HEK293 (cell line): Measurements from ENCODE around the gene KRI1.

Source experiments
- GLIS2 ChIP-seq: fragments of 450-650 bp; formaldehyde crosslinking; IDR thresholded peaks from 2 replicates; pipeline ENCODE4 v1.5.1; 2016; ENCODE audit warnings: missing biosample characterization, missing genetic modification characterization
- KLF1 ChIP-seq: fragments of 450-650 bp; formaldehyde crosslinking; IDR thresholded peaks from 2 replicates; pipeline ENCODE4 v1.5.1; 2016; ENCODE audit warnings: missing biosample characterization, missing genetic modification characterization
- KLF16 ChIP-seq: fragments of 450-650 bp; formaldehyde crosslinking; IDR thresholded peaks from 2 replicates; pipeline ENCODE4 v1.5.1; 2017; ENCODE audit warnings: missing biosample characterization, missing genetic modification characterization
- KLF8 ChIP-seq: fragments of 450-650 bp; formaldehyde crosslinking; IDR thresholded peaks from 2 replicates; pipeline ENCODE4 v1.5.1; 2016; ENCODE audit warnings: missing biosample characterization, missing genetic modification characterization
- SP3 ChIP-seq: fragments of 450-650 bp; formaldehyde crosslinking; IDR thresholded peaks from 2 replicates; pipeline ENCODE4 v1.5.1; 2016; ENCODE audit warnings: missing biosample characterization, missing genetic modification characterization
- ZEB2 ChIP-seq: fragments of 450-650 bp; formaldehyde crosslinking; IDR thresholded peaks from 2 replicates; pipeline ENCODE4 v1.5.1; 2016; ENCODE audit warnings: missing biosample characterization, missing genetic modification characterization
- ZIC2 ChIP-seq: fragments of 450-650 bp; formaldehyde crosslinking; IDR thresholded peaks from 2 replicates; pipeline ENCODE4 v1.5.1; 2016; ENCODE audit warnings: missing biosample characterization, missing genetic modification characterization
- ZNF10 ChIP-seq: fragments of 450-650 bp; formaldehyde crosslinking; IDR thresholded peaks from 2 replicates; pipeline ENCODE4 v1.5.1; 2017; ENCODE audit warnings: missing biosample characterization, missing genetic modification characterization
- ZNF133 ChIP-seq: fragments of 450-650 bp; formaldehyde crosslinking; IDR thresholded peaks from 2 replicates; pipeline ENCODE4 v1.5.1; 2016; ENCODE audit warnings: missing biosample characterization, missing genetic modification characterization
- ZNF24 ChIP-seq: fragments of 450-650 bp; formaldehyde crosslinking; IDR thresholded peaks from 2 replicates; pipeline ENCODE4 v1.5.1; 2016; ENCODE audit warnings: missing biosample characterization, missing genetic modification characterization
- ZNF311 ChIP-seq: fragments of 450-650 bp; formaldehyde crosslinking; IDR thresholded peaks from 2 replicates; pipeline ENCODE4 v1.5.1; 2017; ENCODE audit warnings: missing biosample characterization, missing genetic modification characterization, borderline replicate concordance
- ZNF354C ChIP-seq: fragments of 450-650 bp; formaldehyde crosslinking; IDR thresholded peaks from 2 replicates; pipeline ENCODE4 v1.5.1; 2016; ENCODE audit warnings: missing biosample characterization, missing genetic modification characterization, low read depth, borderline replicate concordance
- ZNF404 ChIP-seq: fragments of 450-650 bp; formaldehyde crosslinking; IDR thresholded peaks from 2 replicates; pipeline ENCODE4 v1.5.1; 2017; ENCODE audit warnings: missing biosample characterization, missing genetic modification characterization
- ZNF48 ChIP-seq: fragments of 450-650 bp; formaldehyde crosslinking; IDR thresholded peaks from 2 replicates; pipeline ENCODE4 v1.5.1; 2016; ENCODE audit warnings: missing biosample characterization, missing genetic modification characterization
- ZNF514 ChIP-seq: fragments of 450-650 bp; formaldehyde crosslinking; IDR thresholded peaks from 2 replicates; pipeline ENCODE4 v1.5.1; 2016; ENCODE audit warnings: missing biosample characterization, missing genetic modification characterization
- ZNF571 ChIP-seq: fragments of 450-650 bp; formaldehyde crosslinking; IDR thresholded peaks from 2 replicates; pipeline ENCODE4 v1.5.0; 2017; ENCODE audit warnings: missing biosample characterization, missing genetic modification characterization
- ZNF585B ChIP-seq: fragments of 450-650 bp; formaldehyde crosslinking; IDR thresholded peaks from 2 replicates; pipeline ENCODE4 v1.5.1; 2016; ENCODE audit warnings: missing biosample characterization, missing genetic modification characterization
- ZNF600 ChIP-seq: fragments of 450-650 bp; formaldehyde crosslinking; IDR thresholded peaks from 2 replicates; pipeline ENCODE4 v1.5.1; 2016; ENCODE audit warnings: missing biosample characterization, missing genetic modification characterization
- ZNF777 ChIP-seq: fragments of 450-650 bp; formaldehyde crosslinking; IDR thresholded peaks from 2 replicates; pipeline ENCODE4 v1.5.1; 2017; ENCODE audit warnings: missing biosample characterization, missing genetic modification characterization, borderline replicate concordance
- ZNF785 ChIP-seq: fragments of 450-650 bp; formaldehyde crosslinking; IDR thresholded peaks from 2 replicates; pipeline ENCODE4 v1.5.1; 2016; ENCODE audit warnings: missing biosample characterization, missing genetic modification characterization
- ZNF830 ChIP-seq: fragments of 450-650 bp; IDR thresholded peaks from 2 replicates; pipeline ENCODE4 v1.5.0; 2018; ENCODE audit warnings: missing biosample characterization, missing genetic modification characterization, low read depth, mild to moderate bottlenecking, moderate library complexity
- ZSCAN23 ChIP-seq: fragments of 450-650 bp; formaldehyde crosslinking; IDR thresholded peaks from 2 replicates; pipeline ENCODE4 v1.5.1; 2016; ENCODE audit warnings: missing biosample characterization, missing genetic modification characterization
- TF ChIP-seq, protein P1 (sequence below): fragments of 450-650 bp; formaldehyde crosslinking; optimal IDR thresholded peaks from 2 replicates; pipeline ENCODE3; 2016; ENCODE audit warnings: missing biosample characterization, mild to moderate bottlenecking, missing genetic modification characterization
- TF ChIP-seq, protein P2 (sequence below): fragments of 450-650 bp; formaldehyde crosslinking; IDR thresholded peaks from 2 replicates; pipeline ENCODE4 v1.5.1; 2016; ENCODE audit warnings: missing biosample characterization, missing genetic modification characterization
- TF ChIP-seq, protein P3 (sequence below): fragments of 450-650 bp; formaldehyde crosslinking; IDR thresholded peaks from 2 replicates; pipeline ENCODE4 v1.5.1; 2016; ENCODE audit warnings: missing biosample characterization, missing genetic modification characterization
- TF ChIP-seq, protein P4 (sequence below): fragments of 450-650 bp; formaldehyde crosslinking; IDR thresholded peaks from 2 replicates; pipeline ENCODE4 v1.5.1; 2017; ENCODE audit warnings: missing biosample characterization, missing genetic modification characterization

KRI1 gene

DNA sequence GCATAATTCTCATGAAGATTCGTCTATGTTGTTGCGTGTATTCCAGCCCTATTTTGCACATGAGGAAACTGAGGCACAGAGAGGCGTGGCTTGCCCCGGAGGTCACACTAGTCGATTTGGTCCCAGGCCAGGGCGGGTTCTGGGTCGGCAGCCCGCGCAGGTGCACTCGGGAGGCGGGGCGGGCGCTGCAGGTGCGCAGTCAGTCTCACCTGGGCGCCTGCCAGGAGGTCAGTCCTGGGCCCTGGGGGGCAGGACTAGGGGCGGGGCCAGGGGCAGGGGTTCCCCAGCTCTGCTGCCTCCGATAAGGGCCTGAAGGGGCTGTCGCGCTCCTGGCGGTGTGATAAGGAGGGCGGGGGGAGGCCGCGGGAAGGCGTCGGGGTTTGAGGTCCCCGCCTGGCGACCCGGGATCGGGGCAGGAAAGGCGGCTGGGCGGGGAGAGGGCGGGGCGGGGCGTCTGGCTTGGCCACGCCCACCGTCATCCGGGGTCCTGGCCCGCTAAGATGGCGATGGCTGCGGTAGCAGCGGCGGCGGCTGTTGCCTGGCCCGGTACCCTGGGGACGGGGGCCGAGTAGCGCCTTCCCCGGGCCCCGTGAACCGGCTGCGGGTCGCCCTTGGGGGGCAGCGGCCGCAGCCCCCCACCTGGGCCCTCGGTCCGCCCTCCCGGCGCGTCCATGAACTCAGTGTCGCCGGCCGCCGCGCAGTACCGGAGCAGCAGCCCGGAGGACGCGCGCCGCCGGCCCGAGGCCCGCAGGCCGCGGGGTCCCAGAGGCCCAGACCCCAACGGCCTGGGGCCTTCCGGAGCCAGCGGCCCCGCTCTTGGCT is 22.2 kb downstream of the KRI1 start, which contains the start of gene ATG4D (continued):
- no peak for TF ChIP-seq ZNF10 (tag by site-specific recombination)
- TF ChIP-seq SP3: peak; percentile 83
- peak; percentile 74; the same call in 1 of the 2 replicates for TF ChIP-seq ZEB2 (tag by site-specific recombination)
- TF ChIP-seq ZNF354C (tag by site-specific recombination): no peak
- TF ChIP-seq, protein P1, sequence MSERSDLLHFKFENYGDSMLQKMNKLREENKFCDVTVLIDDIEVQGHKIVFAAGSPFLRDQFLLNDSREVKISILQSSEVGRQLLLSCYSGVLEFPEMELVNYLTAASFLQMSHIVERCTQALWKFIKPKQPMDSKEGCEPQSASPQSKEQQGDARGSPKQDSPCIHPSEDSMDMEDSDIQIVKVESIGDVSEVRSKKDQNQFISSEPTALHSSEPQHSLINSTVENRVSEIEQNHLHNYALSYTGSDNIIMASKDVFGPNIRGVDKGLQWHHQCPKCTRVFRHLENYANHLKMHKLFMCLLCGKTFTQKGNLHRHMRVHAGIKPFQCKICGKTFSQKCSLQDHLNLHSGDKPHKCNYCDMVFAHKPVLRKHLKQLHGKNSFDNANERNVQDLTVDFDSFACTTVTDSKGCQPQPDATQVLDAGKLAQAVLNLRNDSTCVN: peak; percentile 22
- TF ChIP-seq, protein P2, sequence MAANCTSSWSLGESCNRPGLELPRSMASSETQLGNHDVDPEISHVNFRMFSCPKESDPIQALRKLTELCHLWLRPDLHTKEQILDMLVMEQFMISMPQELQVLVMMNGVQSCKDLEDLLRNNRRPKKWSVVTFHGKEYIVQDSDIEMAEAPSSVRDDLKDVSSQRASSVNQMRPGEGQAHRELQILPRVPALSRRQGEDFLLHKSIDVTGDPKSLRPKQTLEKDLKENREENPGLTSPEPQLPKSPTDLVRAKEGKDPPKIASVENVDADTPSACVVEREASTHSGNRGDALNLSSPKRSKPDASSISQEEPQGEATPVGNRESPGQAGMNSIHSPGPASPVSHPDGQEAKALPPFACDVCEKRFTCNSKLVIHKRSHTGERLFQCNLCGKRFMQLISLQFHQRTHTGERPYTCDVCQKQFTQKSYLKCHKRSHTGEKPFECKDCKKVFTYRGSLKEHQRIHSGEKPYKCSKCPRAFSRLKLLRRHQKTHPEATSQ (tag by site-specific recombination): no peak
- peak; percentile 58 for TF ChIP-seq KLF1 (tag by site-specific recombination)
- no peak for TF ChIP-seq ZNF600 (tag by site-specific recombination)
- TF ChIP-seq, protein P3, sequence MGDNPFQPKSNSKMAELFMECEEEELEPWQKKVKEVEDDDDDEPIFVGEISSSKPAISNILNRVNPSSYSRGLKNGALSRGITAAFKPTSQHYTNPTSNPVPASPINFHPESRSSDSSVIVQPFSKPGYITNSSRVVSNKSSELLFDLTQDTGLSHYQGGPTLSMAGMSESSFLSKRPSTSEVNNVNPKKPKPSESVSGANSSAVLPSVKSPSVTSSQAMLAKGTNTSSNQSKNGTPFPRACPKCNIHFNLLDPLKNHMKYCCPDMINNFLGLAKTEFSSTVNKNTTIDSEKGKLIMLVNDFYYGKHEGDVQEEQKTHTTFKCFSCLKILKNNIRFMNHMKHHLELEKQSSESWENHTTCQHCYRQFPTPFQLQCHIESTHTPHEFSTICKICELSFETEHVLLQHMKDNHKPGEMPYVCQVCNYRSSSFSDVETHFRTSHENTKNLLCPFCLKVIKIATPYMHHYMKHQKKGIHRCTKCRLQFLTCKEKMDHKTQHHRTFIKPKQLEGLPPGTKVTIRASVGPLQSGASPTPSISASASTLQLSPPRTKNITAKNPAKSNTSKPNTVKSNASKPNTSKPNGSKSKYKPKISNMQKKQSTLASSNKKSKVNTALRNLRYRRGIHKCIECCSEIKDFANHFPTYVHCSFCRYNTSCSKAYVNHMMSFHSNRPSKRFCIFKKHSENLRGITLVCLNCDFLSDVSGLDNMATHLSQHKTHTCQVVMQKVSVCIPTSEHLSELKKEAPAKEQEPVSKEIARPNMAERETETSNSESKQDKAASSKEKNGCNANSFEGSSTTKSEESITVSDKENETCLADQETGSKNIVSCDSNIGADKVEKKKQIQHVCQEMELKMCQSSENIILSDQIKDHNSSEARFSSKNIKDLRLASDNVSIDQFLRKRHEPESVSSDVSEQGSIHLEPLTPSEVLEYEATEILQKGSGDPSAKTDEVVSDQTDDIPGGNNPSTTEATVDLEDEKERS (tag by site-specific recombination): no peak
- TF ChIP-seq, protein P4, sequence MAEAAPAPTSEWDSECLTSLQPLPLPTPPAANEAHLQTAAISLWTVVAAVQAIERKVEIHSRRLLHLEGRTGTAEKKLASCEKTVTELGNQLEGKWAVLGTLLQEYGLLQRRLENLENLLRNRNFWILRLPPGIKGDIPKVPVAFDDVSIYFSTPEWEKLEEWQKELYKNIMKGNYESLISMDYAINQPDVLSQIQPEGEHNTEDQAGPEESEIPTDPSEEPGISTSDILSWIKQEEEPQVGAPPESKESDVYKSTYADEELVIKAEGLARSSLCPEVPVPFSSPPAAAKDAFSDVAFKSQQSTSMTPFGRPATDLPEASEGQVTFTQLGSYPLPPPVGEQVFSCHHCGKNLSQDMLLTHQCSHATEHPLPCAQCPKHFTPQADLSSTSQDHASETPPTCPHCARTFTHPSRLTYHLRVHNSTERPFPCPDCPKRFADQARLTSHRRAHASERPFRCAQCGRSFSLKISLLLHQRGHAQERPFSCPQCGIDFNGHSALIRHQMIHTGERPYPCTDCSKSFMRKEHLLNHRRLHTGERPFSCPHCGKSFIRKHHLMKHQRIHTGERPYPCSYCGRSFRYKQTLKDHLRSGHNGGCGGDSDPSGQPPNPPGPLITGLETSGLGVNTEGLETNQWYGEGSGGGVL: 0 out of 2 replicates have a peak, but pooled peaks have one; percentile 26
- no peak for TF ChIP-seq ZNF24 (tag by site-specific recombination)
- peak; percentile 75 for TF ChIP-seq KLF8 (tag by site-specific recombination)
- peak; percentile 42; the same call in 1 of the 2 replicates for TF ChIP-seq KLF16 (tag by site-specific recombination)
- TF ChIP-seq ZNF777: peak; percentile 85; the same call in 1 of the 2 replicates
- TF ChIP-seq ZNF133 (tag by site-specific recombination): no peak
- peak; percentile 67 for TF ChIP-seq GLIS2
- no peak for TF ChIP-seq ZNF785 (tag by site-specific recombination)
- no peak for TF ChIP-seq ZNF311 (tag by site-specific recombination)
- TF ChIP-seq ZNF514 (tag by site-specific recombination): no peak
- no peak for TF ChIP-seq ZNF404 (tag by site-specific recombination)
- TF ChIP-seq ZNF830 (tag by site-specific recombination): no peak
- TF ChIP-seq ZNF48 (tag by site-specific recombination): no peak
- no peak for TF ChIP-seq ZNF571 (tag by site-specific recombination)
- TF ChIP-seq ZIC2: peak; percentile 67
- no peak for TF ChIP-seq ZNF585B (tag by site-specific recombination)
- no peak for TF ChIP-seq ZSCAN23 (tag by site-specific recombination)
- TF ChIP-seq, all 188 proteins: peak for 25
